HS-5 (cell line): Measurements from ENCODE around the gene PAX5.

ENCODE experiments used
- DNase-seq: peaks from one replicate; pipeline ENCODE4 v3.0.0-alpha.2; 2012; ENCODE audit warnings: low read depth

PAX5 gene

DNA sequence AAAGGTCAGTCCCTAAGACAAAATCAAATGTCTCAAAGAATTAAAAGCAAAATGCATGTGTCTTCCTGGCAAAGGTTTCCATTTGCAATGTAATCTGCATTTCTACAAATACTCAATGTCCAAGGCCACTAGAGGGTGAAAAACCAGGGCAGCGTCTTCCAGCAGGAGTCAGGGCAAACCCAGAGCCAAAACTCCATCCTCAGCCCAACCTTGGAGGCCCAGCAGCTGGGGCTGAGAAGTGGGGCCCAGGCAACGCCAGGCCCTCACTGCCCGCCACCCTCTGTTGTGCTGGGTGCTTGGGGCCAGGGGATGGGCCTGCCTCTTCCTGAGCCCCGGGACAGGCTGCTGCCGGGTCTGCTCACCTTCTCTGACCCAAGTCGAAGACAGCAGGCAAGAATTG, 200.1 kb downstream of the PAX5 start:
- DNase-seq, result no peak

DNA sequence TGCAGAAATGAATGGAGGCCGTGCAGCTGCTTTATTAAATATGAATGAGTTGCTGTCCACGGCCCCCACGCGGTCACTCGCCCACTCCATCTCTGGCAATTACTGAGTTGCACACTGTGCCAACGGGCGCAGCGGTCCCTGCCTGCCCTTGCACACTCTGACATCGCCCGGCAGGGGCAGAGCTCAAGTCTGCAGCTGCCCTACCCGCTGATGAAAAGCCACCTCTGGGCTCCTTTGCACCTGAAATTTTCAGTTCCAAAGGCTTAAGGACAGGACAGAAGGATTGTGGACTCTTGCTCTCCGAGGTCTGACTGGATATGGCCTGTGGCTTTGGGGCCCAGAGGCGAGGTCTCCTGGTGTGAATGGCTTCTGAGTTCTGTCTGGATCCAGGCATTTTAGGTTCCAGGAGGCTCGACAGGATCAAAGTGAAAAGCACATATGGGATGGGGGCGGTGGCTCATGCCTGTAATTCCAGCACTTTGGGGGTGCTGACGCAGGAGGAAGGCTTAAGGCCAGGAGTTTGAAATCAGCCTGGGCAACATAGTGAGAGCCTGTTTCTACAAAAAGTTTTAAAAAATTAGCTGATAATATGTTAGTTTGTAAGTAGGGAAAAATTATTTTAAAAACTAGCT, 201.8 kb downstream of the PAX5 start:
- no peak for DNase-seq

DNA sequence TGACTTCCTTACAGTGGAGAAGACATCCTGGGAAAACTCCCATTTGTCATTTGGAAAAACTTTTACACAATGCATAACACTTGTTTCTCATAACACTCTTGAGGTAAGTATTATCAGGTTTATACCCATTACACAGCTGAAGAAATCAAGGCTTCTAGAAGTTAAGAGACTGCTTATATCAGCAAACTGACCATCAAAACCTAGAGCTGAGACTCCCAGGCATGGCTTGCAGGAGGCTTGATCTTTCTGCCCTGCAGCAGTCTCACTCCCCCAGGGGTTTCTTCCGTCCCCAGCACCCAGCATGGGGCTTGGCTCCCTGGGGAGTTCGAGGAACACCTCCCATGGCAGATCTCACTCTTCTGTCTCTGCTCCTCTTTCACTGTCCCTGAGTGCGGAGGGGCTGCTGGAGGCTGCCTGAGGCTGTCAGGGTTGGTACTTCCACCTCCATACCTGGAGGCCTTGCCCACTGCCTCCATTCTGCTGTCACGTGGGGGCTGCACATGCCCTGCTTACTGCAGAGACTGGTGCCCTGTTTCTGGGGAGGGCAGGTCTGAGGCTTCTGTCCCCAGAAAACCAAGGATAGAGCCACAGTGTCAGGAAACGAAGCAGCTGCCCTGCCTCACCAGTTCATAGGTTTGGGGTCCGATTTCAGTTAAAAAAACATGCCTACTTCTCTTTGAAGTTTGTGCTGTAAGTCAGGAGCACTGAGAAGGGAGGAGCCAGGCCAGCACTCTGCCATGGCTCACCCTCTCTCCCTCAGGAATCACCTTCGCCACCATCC, 202.5 kb downstream of the PAX5 start:
- no peak for DNase-seq

DNA sequence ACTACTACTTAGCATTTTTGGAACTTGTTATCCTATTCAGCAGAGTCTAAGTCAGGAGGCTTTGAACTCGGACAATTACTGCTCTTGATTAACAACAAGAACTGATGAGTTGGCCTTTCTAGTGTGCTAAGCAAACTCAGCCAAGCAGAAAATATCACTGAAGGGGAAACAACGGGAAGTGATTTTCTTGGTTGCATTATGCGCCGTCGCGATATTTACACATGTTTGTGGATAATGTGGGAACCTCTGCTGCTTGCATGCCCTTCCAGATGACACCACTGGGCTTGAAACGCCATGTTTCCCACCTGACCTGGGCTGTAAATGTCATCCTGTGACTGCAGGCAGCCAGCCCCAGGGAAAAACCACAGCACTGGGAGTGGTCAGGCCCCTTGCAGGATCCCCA, 205.5 kb downstream of the PAX5 start:
- DNase-seq, result no peak

DNA sequence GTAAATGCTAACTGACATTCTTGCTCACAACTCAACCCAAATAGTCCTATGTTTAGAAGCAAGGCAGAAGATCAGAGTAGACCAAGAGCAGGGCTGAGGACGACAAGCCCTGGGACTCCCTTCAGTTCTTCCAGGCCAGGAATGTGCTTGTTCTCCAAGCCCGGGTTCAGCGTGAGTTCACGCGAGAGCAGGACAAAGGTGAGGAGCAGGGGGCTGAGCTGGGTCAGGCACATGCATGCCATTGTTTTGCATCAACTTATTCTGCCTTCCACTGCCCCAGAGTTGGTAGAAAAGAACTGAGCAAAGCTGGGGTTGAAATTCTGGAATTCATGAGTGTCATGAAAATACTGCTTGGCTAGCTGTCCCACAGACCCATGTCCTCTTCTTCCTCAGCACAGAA, 206.5 kb downstream of the PAX5 start:
- DNase-seq, result no peak

DNA sequence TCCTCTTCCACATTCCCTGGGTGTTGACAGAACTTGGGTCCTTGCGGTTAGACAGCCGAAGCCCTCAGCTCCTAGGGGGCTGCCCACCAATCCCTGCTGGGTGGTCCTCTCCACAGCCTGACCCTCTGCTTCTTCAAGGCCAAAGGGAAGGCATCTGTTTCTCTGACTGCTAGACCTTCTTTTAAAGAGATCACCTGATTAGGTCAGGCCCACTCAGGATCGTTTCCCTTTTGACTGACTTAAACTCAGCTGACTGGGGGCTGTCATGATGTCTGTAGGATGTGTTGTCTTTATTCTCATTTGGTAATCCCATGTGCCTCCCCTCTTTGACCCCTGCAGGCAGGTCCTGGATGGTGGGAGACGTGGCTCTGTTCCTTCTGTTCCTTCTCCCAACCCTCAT, 207.5 kb downstream of the PAX5 start:
- DNase-seq, result no peak

DNA sequence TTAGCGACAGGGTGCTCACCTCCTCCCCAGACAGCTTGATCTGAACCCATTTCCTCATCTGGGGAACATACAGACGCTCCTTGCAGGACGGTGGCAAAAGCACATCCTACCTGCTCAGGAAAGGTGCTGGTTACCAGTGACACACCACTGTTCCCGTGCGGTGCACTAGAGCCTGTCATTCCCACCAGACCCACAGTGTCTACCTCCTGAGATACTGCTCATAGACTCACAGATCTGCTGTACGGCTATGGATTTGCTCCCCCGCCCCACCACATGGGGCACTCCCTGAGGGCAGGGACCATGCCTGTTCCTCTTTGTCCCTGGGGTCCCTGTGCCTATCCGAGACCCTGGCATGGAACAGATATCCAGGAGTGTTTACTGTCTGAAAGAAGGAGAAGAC, 208.9 kb downstream of the PAX5 start:
- DNase-seq, result no peak

DNA sequence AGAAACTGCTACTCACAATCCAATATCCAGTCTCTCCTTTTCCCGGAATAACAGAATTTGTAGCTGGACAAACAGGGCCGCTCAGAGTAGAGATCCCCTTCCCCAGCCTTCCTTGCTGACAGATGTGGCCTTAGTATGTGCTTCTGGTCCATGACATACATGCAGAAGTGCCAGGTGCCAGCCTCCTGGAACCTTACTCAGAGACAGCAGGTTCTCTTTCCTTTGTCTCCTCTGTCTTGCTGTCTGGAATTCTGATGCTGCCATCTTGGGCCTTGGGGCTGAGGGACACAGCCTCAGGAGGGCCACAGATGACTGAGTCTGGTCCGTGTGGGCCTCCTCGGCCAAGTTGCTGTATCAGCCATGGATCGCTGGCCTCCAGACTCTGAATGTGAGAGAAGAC, 210.1 kb downstream of the PAX5 start:
- no peak for DNase-seq

DNA sequence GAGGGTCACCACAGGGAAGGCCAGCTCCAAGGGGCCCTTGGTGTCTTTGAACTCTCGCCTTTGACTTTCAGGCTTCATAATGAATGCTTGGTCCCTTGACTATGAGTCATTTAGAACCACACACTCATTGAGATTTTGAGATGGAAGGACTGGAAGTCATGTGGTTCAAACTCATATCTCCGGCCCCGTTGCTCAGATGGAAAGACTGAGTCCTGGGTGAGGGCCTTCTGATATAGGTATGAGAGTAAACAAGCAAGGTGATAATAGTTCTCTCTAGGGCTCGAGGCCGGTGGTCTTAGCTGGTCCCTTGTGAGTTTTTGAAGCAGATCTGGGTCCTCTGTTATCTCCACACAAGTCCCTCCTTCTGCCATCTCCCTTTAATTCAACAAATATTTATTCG, 210.6 kb downstream of the PAX5 start:
- DNase-seq, result no peak

DNA sequence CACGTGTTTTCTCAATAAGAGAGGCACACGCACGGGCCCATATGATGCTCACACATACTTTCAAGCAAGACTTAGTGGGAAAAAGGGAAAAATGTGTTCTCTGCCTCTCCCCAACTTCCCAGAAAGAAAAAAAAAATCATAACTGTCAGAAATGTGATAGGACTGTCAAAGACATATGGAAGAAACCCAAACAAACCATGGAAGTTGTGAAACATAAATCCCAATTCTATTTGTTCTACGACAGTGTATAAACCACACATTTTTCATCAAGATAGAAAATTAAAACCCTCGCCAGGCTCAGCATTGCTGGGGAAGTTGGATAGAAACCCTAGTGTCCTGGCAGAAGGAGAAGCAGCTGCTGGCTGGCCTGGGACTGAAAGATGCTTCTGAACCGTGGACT, 211.9 kb downstream of the PAX5 start:
- no peak for DNase-seq

DNA sequence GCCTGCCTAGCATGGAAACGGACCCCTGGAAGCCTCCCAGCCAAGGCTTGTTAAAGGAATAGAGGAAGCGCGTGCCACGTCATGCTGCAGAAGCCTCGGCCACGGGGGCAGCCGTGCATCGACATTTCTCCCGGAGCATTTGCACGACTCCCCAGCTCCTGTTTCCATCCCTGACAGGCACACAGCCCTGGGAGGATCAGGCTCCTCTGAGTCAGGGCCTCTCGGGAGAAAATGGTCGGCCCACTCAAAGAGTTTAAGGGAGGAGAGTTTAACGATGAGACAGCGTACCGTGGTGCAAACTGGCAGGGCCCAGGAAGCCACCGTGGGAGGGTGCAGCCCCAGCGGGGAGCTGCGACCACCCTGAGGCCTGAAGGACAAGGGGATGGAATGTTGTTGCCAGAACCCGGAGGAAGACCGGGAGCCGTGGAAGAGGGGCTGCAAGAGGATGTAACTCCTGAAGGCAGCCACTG, 213.6 kb downstream of the PAX5 start:
- DNase-seq, result no peak

DNA sequence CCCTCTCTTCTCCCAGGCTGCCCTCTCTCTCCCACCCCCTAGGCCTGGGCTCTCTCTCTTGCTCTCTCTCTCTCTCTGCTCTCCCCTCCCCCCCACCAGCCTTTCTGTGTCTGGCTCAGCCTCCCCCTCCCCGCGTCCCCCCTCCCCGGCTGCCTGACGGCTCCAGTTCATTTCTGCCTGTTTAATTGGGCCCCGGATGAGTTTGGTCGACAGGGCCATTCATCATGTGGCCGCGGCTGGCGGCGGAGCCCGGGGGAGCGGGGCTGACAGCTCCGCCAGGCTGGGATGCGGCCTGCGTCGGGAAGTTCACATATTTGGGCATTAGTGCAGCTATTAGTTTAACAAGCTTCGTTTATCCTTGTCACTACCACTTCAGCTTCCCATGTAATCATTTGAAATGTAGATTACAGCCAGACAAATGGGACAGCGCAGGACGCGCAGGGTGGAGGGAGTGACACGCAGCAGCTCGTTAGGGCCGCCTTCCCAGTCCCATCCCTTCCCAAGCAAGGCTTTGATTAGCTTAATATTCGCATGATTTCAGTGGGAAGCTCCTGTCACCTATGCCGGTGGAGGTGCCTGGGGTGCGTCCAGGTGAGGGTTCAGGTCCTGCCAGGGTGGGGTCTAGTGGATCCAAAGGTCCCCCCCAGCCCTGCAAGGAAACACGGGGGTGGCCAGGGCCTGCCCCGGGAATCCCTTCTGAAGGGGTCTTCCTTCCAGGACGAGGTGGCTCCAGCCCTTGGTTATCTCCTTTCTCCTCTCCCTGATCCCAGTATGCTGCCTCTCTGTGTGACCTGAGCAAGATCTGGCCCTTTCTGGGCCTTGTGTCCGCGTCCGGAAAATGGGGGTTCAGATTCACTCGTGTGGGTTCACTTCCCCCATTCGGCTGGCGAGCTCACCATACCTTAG, 214.8 kb downstream of the PAX5 start:
- no peak for DNase-seq

DNA sequence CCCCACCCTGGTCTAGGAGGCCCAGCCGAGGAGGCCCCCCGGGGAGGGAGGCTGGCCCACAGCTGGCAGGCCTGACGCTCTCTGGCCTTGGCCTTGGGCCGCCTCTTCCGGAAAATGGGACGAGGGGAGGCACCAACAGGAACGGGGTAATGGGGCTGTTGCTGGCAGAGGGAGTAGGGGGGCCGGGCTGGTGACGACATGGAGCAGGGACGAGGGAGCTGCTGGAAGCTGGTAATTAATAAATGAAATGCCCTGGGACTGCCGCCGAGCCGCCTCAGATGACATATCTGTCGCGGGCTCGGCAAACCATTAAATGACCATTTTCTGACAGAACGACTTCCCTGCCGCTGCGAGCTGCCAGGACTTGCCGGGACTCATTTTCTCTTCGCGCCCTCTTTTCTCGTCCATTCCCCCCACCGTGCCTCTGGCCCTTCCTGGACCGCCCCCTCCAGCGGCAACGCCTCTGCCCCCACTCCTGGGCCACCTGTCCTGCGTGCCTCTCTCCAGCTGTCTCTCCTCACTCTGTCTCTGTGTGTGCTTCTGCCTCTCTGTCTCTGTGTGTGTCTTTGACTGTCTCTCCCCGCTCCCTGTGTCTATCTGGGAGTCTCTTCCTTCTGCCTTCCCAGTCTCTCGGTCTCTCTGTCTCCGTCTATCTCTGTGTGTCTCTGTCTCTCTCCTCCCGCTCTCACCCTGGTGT, 215.7 kb downstream of the PAX5 start:
- no peak for DNase-seq

DNA sequence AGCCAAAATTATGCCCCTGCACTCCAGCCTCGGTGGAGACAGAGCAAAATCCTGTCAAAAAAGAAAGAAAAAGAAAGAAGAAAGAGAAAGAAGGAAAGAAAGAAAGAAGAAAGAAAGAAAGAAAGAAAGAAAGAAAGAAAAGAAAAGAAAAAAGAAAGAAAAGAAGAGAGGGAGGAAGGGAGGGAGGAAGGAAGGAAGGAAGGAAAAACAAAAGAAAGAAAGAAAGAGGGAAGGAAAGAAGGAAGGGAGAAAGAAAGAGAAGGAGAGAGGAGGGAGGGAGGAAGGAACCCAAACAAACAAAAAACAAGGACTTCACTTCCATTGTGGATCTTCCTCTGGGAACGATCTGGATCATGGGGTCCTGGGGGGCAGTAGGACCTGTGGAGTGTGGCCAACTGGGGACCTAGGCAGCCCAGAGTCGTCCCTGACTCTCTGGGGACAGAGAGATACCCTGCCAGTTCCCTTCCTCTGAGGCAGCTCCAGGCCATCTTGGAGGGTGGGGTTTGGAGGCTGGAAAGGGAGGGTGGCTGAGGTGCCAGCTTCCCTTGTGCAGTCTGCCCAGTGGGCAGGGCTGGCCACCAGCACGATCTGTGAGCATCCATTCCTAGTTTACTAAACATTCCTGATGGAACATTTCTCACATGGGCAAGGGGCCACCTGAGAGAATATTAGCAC, 216.8 kb downstream of the PAX5 start:
- no peak for DNase-seq

DNA sequence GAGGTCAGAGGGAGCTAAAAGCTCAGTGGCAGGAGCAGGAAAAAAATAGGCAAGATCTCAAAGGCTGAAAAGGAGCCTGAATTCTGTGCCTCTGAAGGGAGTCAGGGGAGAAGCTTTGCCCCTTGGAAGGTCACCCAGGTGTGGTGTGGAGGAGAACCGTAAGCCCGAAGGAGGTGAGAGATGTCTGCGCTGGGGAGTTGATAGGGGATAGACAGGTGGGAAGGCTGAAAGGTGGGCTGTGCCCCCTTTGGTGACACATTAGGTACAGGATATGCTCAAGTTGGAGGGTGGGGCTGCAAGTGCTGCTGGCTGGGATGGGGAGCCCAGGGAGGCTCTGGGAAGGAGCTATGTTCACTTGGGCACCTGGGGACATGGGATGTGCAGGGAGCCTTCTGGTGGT, 217.7 kb downstream of the PAX5 start:
- no peak for DNase-seq

DNA sequence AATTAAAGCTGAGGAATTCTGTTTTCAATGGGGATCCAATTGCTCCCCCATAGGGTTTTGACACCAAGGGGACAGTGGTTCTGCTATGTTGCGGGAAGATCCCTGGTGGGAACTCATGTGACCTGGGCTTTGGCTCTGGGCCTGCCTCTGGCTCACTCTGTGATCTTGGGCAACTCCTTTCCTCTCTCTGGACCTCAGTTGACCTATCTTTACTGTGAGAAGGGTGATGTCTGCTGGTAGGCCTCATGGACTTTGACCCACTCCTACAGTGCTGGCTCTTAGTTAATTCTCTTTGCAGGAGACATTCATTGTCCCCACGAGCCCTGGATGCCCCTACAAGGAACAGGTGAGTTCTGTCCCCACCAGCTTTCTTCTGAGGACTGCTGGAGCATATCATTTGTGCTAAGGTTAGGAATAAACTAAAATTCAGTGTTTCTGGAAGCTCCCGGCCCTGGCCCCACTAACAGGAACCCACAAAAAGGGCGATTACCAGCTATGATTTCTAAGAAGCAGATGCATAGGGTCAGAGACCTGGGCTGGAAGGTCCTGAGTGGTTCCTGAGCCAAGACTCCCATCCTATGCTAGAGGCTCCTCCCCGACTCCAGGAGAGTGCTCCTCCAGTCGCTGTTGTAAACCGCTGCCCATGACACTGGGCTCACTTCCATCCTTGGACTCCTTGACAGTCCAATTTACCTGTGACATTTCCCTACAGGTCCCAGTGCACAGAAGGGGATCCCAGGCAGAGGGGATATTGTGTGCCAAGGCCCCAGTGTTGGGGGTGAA, 218.3 kb downstream of the PAX5 start:
- DNase-seq, result no peak

DNA sequence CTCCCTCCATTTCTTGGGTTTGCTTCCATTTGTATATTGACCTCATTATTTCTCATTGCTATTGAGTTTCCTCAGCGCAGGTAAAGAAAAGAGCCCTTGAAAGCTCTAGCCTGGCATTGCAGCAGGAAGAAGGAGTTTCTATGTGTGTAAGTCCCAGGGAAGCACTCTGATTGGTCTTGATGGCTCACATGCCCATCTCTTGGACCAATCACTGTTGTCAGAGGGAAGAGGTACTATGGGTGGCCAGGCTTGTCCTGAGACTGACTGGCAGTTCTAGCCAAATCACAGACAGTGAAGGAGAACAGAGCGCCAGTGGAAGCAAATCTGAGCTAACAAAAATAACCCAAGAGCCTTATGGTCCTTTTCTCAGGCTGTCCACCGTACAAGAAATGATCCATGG, 219.0 kb downstream of the PAX5 start:
- no peak for DNase-seq

DNA sequence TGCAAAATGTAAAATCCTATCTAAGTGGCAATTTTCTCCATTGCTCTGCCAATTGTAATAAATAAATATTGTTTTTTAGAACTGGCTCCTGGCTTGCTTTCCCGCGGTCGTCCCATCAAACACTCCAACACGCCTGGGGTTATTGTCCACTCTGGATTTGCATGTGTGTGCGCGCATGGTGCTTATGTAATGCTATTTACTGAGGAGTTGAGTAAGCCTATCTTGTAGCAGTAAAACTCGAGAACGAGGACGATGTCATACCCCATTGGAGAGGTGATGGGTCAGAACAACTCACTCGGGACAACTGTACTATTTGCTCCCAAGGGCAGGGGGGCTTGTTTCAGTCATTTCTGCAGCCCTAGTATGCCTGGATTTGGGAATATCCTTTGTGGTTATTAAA, 220.9 kb downstream of the PAX5 start:
- no peak for DNase-seq

DNA sequence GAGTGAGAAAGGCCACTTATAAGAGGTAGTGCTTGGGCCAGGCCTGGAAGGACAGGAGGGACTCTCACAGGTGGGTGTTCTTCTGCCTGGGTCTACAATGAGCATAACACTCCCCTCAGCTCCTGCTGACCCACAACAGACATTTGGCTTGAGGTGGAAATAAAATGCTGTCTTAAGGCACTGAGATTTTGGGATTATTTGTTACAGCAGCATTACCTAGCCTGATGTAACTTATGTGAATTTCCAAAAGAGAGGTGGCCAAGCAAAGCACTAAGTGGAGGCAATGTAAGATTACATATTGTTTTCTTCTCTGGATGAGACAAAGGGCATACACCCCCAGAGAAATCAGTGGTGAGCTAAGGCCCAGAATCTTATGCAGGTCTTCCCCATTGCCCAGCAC, 221.5 kb downstream of the PAX5 start:
- no peak for DNase-seq

DNA sequence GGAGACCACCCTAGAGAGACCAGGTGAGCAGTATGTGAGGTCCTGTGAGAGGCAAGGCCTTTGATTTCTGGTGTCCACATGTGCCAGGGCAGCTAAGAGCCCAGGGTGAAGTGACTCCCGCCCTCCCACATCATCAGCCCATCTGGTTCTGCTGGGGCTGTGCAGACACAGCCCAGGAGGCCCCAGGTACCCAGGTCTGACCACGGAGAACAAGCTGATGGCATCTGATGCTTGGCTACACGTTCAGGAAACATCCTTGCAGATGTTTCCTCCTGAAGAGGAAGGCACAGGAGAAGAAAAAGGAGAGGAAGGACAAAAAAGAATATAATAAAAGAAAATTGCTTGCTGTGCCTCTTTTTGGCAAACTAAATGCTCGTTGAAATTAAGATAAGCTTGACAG, 225.8 kb downstream of the PAX5 start:
- no peak for DNase-seq

DNA sequence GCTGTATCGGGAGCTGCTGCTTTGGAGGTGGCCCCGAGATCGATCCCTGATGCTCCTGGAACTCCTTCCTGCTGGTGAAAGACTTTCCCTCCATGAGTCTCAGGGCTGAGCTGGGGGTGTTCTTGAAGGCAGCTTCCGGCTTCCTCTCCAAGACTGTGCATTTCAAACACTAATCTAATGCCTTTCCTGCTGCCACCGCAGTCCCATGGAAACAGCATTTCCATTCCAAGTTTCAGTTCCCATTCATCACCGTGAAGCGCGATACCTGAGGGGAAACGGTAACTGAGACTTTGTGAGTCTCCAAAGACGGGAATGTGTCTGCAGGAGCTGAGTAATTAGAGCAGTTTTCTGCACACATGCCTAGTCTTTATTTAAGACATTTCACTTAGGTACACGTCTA, 230.1 kb downstream of the PAX5 start:
- no peak for DNase-seq
